ENCODE data around the gene PTGIR. TPM values are rescaled to one million over a fixed set of nuclear protein-coding genes. Genes with fewer than 3 reads are reported as not detected.

The PTGIR gene
- 2.6 TPM for total RNA-seq
- long read RNA-seq, partial matches to known transcripts, result 0 of 5 reads
- long read RNA-seq, other reads (novel, unspliced or antisense), result 1 of 5 reads

GRCh38 chr19:46624958-46625661 is at the start of gene PTGIR:
Gene PTGIR, minus strand, starts transcription at chr19:46625089. Its CDS starts 864 bp downstream, at chr19:46624225.
- intact Hi-C loops (cut with DNase I), result no loop called here
- peak; percentile 81 for DNase-seq
- ATAC-seq (ENCODE audit: poor library complexity), result peak; percentile 81

GRCh38 chr19:46670813-46671212 is 45.9 kb upstream of the PTGIR start:
- ATAC-seq (ENCODE audit: poor library complexity) (no peak), DNase-seq (no peak)
- intact Hi-C loops (cut with DNase I), result no loop called here

GRCh38 chr19:46668662-46669061 is 43.8 kb upstream of the PTGIR start:
- DNase-seq (no peak), ATAC-seq (ENCODE audit: poor library complexity) (no peak)
- intact Hi-C loops (cut with DNase I), result loop anchor here (10.0 kb wide), 1 partner anchor 134 kb away; no protein-coding TSS in a partner anchor

GRCh38 chr19:46665072-46665471 is 40.2 kb upstream of the PTGIR start:
- DNase-seq (no peak), ATAC-seq (ENCODE audit: poor library complexity) (no peak)
- intact Hi-C loops (cut with DNase I), result loop anchor here (10.0 kb wide), 1 partner anchor 130 kb away; no protein-coding TSS in a partner anchor

- ATAC-seq (ENCODE audit: poor library complexity) (peak; percentile 82), DNase-seq (peak; percentile 87)
- intact Hi-C loops (cut with DNase I), result loop anchor here (2.0 to 10.0 kb wide), 2 partner anchors 47 to 127 kb away; no protein-coding TSS in a partner anchor
Observed at GRCh38 chr19:46661735-46662592, 37.1 kb upstream of the PTGIR start.

GRCh38 chr19:46661020-46661731 is 36.3 kb upstream of the PTGIR start, which contains the start of gene DACT3:
Gene DACT3, minus strand, starts transcription at chr19:46661182. Its CDS starts 118 bp downstream, at chr19:46661064.
- DNase-seq (peak; percentile 100), ATAC-seq (ENCODE audit: poor library complexity) (peak; percentile 96)
- intact Hi-C loops (cut with DNase I), result loop anchor here (2.0 to 10.0 kb wide), 2 partner anchors 46 to 126 kb away; no protein-coding TSS in a partner anchor

GRCh38 chr19:46660551-46661019 is 35.7 kb upstream of the PTGIR start:
- no peak for DNase-seq
- ATAC-seq (ENCODE audit: poor library complexity), result no peak
- intact Hi-C loops (cut with DNase I), result loop anchor here (2.0 to 10.0 kb wide), 2 partner anchors 46 to 126 kb away; no protein-coding TSS in a partner anchor

- intact Hi-C loops (cut with DNase I), result loop anchor here (2.0 to 10.0 kb wide), 2 partner anchors 45 to 125 kb away; no protein-coding TSS in a partner anchor
- DNase-seq, result no peak
- no peak for ATAC-seq (ENCODE audit: poor library complexity)
Observed at GRCh38 chr19:46660008-46660517, 35.2 kb upstream of the PTGIR start.

- ATAC-seq (ENCODE audit: poor library complexity) (no peak), DNase-seq (no peak)
- intact Hi-C loops (cut with DNase I), result loop anchor here (2.0 to 10.0 kb wide), 2 partner anchors 45 to 125 kb away; no protein-coding TSS in a partner anchor
Observed at GRCh38 chr19:46659151-46660007, 34.5 kb upstream of the PTGIR start.

- no peak for ATAC-seq (ENCODE audit: poor library complexity)
- DNase-seq, result no peak
- intact Hi-C loops (cut with DNase I), result no loop called here
Observed at GRCh38 chr19:46656541-46656940, 31.7 kb upstream of the PTGIR start.

GRCh38 chr19:46654621-46655152 is 29.8 kb upstream of the PTGIR start:
- intact Hi-C loops (cut with DNase I), result no loop called here
- no peak for DNase-seq
- peak; percentile 8 for ATAC-seq (ENCODE audit: poor library complexity)

GRCh38 chr19:46650445-46650844 is 25.6 kb upstream of the PTGIR start:
- intact Hi-C loops (cut with DNase I), result no loop called here
- DNase-seq (no peak), ATAC-seq (ENCODE audit: poor library complexity) (no peak)

GRCh38 chr19:46648961-46649960 is 24.4 kb upstream of the PTGIR start:
- DNase-seq (no peak), ATAC-seq (ENCODE audit: poor library complexity) (no peak)
- intact Hi-C loops (cut with DNase I), result no loop called here

GRCh38 chr19:46648060-46648960 is 23.4 kb upstream of the PTGIR start:
- DNase-seq, result no peak
- peak; percentile 34 for ATAC-seq (ENCODE audit: poor library complexity)
- intact Hi-C loops (cut with DNase I), result no loop called here

- DNase-seq (no peak), ATAC-seq (ENCODE audit: poor library complexity) (no peak)
- intact Hi-C loops (cut with DNase I), result no loop called here
Observed at GRCh38 chr19:46646402-46646801, 21.5 kb upstream of the PTGIR start.

All from Right ventricle myocardium superior (tissue), 1 donor.